ENCODE data around the gene MISP3.

- TF ChIP-seq POLR2AphosphoS5 (IDR thresholded peaks at IDR 0.05; ENCODE audit: low read depth, low read length) (no peak), SIN3A (IDR thresholded peaks at IDR 0.05; ENCODE audit: borderline replicate concordance, insufficient read depth, low read length) (no peak)
These were observed 24.0 kb upstream of the MISP3 start for GRCh38 chr19:14048443-14049153.
